Erythroblast (primary cell): ENCODE data around the gene ITLN2.
"Not testable (repeated sequence)": the region's sequence is repeated elsewhere in the genome, so short reads cannot be mapped to it uniquely, and the experiment has no call there.

Experiments used
- DNase-seq, 2 experiments: peaks; one replicate each; lab custom pipeline; 2025; lab: John Stamatoyannopoulos, UW
- GATA1 ChIP-seq: IDR thresholded peaks from 2 replicates; pipeline ENCODE4 v1.6.1; 2011; ENCODE audit warnings: low read depth, mild to moderate bottlenecking, control low read depth, low read length, moderate library complexity
- POLR2A ChIP-seq: IDR thresholded peaks from 2 replicates; pipeline ENCODE4 v1.6.1; 2011; ENCODE audit warnings: mild to moderate bottlenecking, low read length

The ITLN2 gene

GRCh38 chr1:160945079-160945478 is 9.5 kb downstream of the ITLN2 start:
- DNase-seq, result peak; percentile 70 to 74
- TF ChIP-seq POLR2A (no peak), GATA1 (no peak)

GRCh38 chr1:160942926-160943325 is 11.7 kb downstream of the ITLN2 start:
- peak; percentile 14 to 24 for DNase-seq
- TF ChIP-seq GATA1 (no peak), POLR2A (no peak)

- not testable (repeated sequence) for DNase-seq
Observed at GRCh38 chr1:160936666-160937065, 17.9 kb downstream of the ITLN2 start.

- TF ChIP-seq POLR2A (no peak), GATA1 (no peak)
- DNase-seq, result no peak
Observed at GRCh38 chr1:160935527-160936258, 18.9 kb downstream of the ITLN2 start.

GRCh38 chr1:160933305-160933704 is 21.3 kb downstream of the ITLN2 start:
- not testable (repeated sequence) for DNase-seq

GRCh38 chr1:160925652-160926244 is 28.9 kb downstream of the ITLN2 start:
- no peak for TF ChIP-seq POLR2A
- no peak for TF ChIP-seq GATA1
- no peak for DNase-seq

- no peak for DNase-seq
- no peak for TF ChIP-seq POLR2A
- TF ChIP-seq GATA1, result no peak
Observed at GRCh38 chr1:160924791-160925651, 29.6 kb downstream of the ITLN2 start.

- TF ChIP-seq GATA1, result no peak
- TF ChIP-seq POLR2A, result no peak
- DNase-seq, result no peak
Observed at GRCh38 chr1:160916666-160917065, 37.9 kb downstream of the ITLN2 start.

- not testable (repeated sequence) for DNase-seq
Observed at GRCh38 chr1:160913229-160913628, 41.4 kb downstream of the ITLN2 start.

GRCh38 chr1:160911925-160912324 is 42.7 kb downstream of the ITLN2 start:
- DNase-seq, result no peak

GRCh38 chr1:160911441-160911840 is 43.2 kb downstream of the ITLN2 start:
- peak; percentile 56 to 83 for DNase-seq
- TF ChIP-seq GATA1, result no peak
- no peak for TF ChIP-seq POLR2A

More at GRCh38 chr1:160911925-160912324, 42.7 kb downstream of the ITLN2 start:
- no peak for TF ChIP-seq POLR2A
- no peak for TF ChIP-seq GATA1

GRCh38 chr1:160910170-160910750 is 44.3 kb downstream of the ITLN2 start:
- no peak for DNase-seq
- no peak for TF ChIP-seq GATA1
- no peak for TF ChIP-seq POLR2A

- DNase-seq, result peak; percentile 9 to 23
- TF ChIP-seq POLR2A (no peak), GATA1 (no peak)
Observed at GRCh38 chr1:160907976-160908375, 46.6 kb downstream of the ITLN2 start.

GRCh38 chr1:160905617-160905989 is 49.0 kb downstream of the ITLN2 start:
- no peak for DNase-seq
- no peak for TF ChIP-seq POLR2A
- TF ChIP-seq GATA1, result no peak
